ENCODE results near the gene MT1H.
"Not testable (repeated sequence)": the region's sequence is repeated elsewhere in the genome, so short reads cannot be mapped to it uniquely, and the experiment has no call there.

GRCh38 chr16:56621665-56622445, 47.8 kb upstream of the MT1H start:
- TF ChIP-seq CTCF, POLR2A (IDR thresholded peaks at IDR 0.05): not testable (repeated sequence)

Data from Peyer's patch (tissue), 4 donors.